HepG2 (cell line): ENCODE results near the gene SUSD6. TPM values are rescaled to one million over a fixed set of nuclear protein-coding genes. Genes with fewer than 3 reads are reported as not detected.

Source experiments
- ATAC-seq: fragments of 200-7000 bp; cut with Tn5 transposase; 3 replicates; pipeline ENCODE4 v1.9.1; 2020; ENCODE audit warnings: mild to moderate bottlenecking, moderate library complexity
- BruUV-seq: library from RNA; stranded (reverse); fragments of 400-500 nt; replicated peaks from 2 replicates; lab custom pipeline; 2021; lab: Mats Ljungman, UMichigan
- CTCF ChIA-PET: fragments of 300-600 bp; formaldehyde crosslinking; extraction: SDS; loops from one replicate; lab custom pipeline; 2021; ENCODE audit warnings: low total read pairs, inconsistent platforms, low intra/inter-chr PET ratio; lab: Yijun Ruan, JAX
- POLR2A ChIA-PET: fragments of 350-600 bp; sonication (Branson Sonifier 250); formaldehyde crosslinking; loops from one replicate; lab custom pipeline; 2020; ENCODE audit warnings: antibody characterized with exemption, inconsistent platforms; lab: Yijun Ruan, JAX
- DNase-seq: peaks from one replicate; pipeline ENCODE4 v3.0.0-alpha.2; 2015; ENCODE audit warnings: low spot score
- FAIRE-seq: peaks from 3 replicates; lab custom pipeline; 2011; peaks lifted over from hg19 to GRCh38; lab: Jason Lieb, UNC
- H2AFZ ChIP-seq: one replicate; pipeline ENCODE4 v1.6.1; 2011; ENCODE audit warnings: low read length, inconsistent platforms
- H3K27ac ChIP-seq: fragments of 300-600 bp; 3 replicates; pipeline ENCODE4 v1.8.0; 2011; ENCODE audit warnings: mixed run types, mild to moderate bottlenecking, mixed read lengths, low read length, inconsistent platforms; ENCODE audit not compliant: insufficient read depth; ENCODE audit errors: extremely low read length
- H3K27me3 ChIP-seq, 2 experiments: fragments of 200-600 bp in 1 of 2; 2 replicates in 1 of 2; 3 replicates in 1 of 2; pipeline versions ENCODE4 v1.6.0 to v1.8.0; 2011; ENCODE audit warnings: low read length in 2 of 2, mild to moderate bottlenecking in 2 of 2, moderate library complexity in 2 of 2, inconsistent platforms in 1 of 2; ENCODE audit not compliant: insufficient read depth in 2 of 2, control insufficient read depth in 1 of 2
- H3K36me3 ChIP-seq, 2 experiments: fragments of 200-600 bp in 1 of 2; replicated peaks in 1 of 2; 2 replicates in 1 of 2; 3 replicates in 1 of 2; pipeline versions ENCODE4 v1.5.1 to v1.8.0; 2011; ENCODE audit warnings: low read length in 2 of 2, inconsistent platforms in 1 of 2; ENCODE audit not compliant: insufficient read depth in 2 of 2, control insufficient read depth in 1 of 2
- H3K4me1 ChIP-seq: 2 replicates; pipeline ENCODE4 v1.5.1; 2012; ENCODE audit warnings: low read length, inconsistent platforms; ENCODE audit not compliant: insufficient read depth
- H3K4me2 ChIP-seq: 2 replicates; pipeline ENCODE4 v1.6.0; 2011; ENCODE audit warnings: low read depth, low read length, inconsistent platforms
- H3K4me3 ChIP-seq, 3 experiments: fragments of 200-600 bp in 1 of 3; sonication (generic), shearing (Covaris generic) in 1 of 3; replicated peaks in 1 of 3; 2 replicates each; pipeline ENCODE4 v1.5.1; 2011 to 2016; ENCODE audit warnings: low read length in 3 of 3, inconsistent platforms in 2 of 3, low read depth in 2 of 3, mild to moderate bottlenecking in 2 of 3, control low read depth in 1 of 3, mixed read lengths in 1 of 3; ENCODE audit not compliant: insufficient read depth in 1 of 3
- H3K79me2 ChIP-seq: one replicate; pipeline ENCODE4 v1.6.1; 2011; ENCODE audit warnings: low read length, inconsistent platforms; ENCODE audit not compliant: insufficient read depth
- H3K9ac ChIP-seq: 2 replicates; pipeline ENCODE4 v1.6.0; 2011; ENCODE audit warnings: mild to moderate bottlenecking, low read depth, low read length, inconsistent platforms; ENCODE audit not compliant: insufficient read depth
- H3K9me3 ChIP-seq: 2 replicates; pipeline ENCODE4 v1.5.1; 2012; ENCODE audit warnings: mild to moderate bottlenecking, low read length
- H4K20me1 ChIP-seq: 2 replicates; pipeline ENCODE4 v1.6.0; 2011; ENCODE audit warnings: inconsistent platforms, mild to moderate bottlenecking, low read length, moderate library complexity; ENCODE audit not compliant: insufficient read depth
- E2F1 ChIP-seq: sonication (generic); formaldehyde crosslinking; IDR thresholded peaks from 2 replicates; pipeline ENCODE4 v1.5.0; 2020; ENCODE audit warnings: missing genetic modification reagents
- MEIS1 ChIP-seq: sonication (generic); formaldehyde crosslinking; IDR thresholded peaks from 2 replicates; pipeline ENCODE4 v1.9.0; 2021; ENCODE audit warnings: mild to moderate bottlenecking, missing genetic modification reagents, moderate library complexity, borderline replicate concordance
- REL ChIP-seq: sonication (generic); formaldehyde crosslinking; conservative IDR thresholded peaks from 2 replicates; pipeline ENCODE4 v1.8.0; 2022; ENCODE audit warnings: mild to moderate bottlenecking, missing genetic modification reagents, moderate library complexity
- ZBTB40 ChIP-seq, 2 experiments: fragments of 450-650 bp in 1 of 2; sonication (generic) in 1 of 2; formaldehyde crosslinking in 1 of 2; IDR thresholded peaks; 2 replicates each; pipeline versions ENCODE4 v1.6.1 to v1.8.0; 2016 to 2022; ENCODE audit warnings: antibody characterized with exemption in 1 of 2, mild to moderate bottlenecking in 1 of 2, missing genetic modification reagents in 1 of 2
- ZBTB42 ChIP-seq: sonication (generic); formaldehyde crosslinking; IDR thresholded peaks from 2 replicates; pipeline ENCODE4 v1.5.0; 2020; ENCODE audit warnings: mild to moderate bottlenecking, missing genetic modification reagents
- ZC3H13 ChIP-seq: sonication (generic); formaldehyde crosslinking; IDR thresholded peaks from 2 replicates; pipeline ENCODE4 v1.8.1; 2023; ENCODE audit warnings: mild to moderate bottlenecking, missing genetic modification reagents, moderate library complexity
- ZFYVE20 ChIP-seq: sonication (generic); formaldehyde crosslinking; IDR thresholded peaks from 2 replicates; pipeline ENCODE4 v1.8.0; 2023; ENCODE audit warnings: low read depth, mild to moderate bottlenecking, moderate library complexity, missing genetic modification reagents, borderline replicate concordance
- ZNF275 ChIP-seq: sonication (generic); formaldehyde crosslinking; IDR thresholded peaks from 2 replicates; pipeline ENCODE4 v1.8.0; 2022; ENCODE audit warnings: missing genetic modification reagents, mild to moderate bottlenecking, inconsistent platforms, borderline replicate concordance
- ZNF326 ChIP-seq: sonication (generic); formaldehyde crosslinking; IDR thresholded peaks from 2 replicates; pipeline ENCODE4 v1.4.0; 2020; ENCODE audit warnings: missing genetic modification reagents, borderline replicate concordance
- ZNF562 ChIP-seq: sonication (generic); formaldehyde crosslinking; IDR thresholded peaks from 2 replicates; pipeline ENCODE4 v1.8.0; 2022; ENCODE audit warnings: missing genetic modification reagents, borderline replicate concordance
- ZNF619 ChIP-seq: sonication (generic); formaldehyde crosslinking; IDR thresholded peaks from 2 replicates; pipeline ENCODE4 v1.4.0; 2020; ENCODE audit warnings: mild to moderate bottlenecking, missing genetic modification reagents
- ZNF746 ChIP-seq: sonication (generic); formaldehyde crosslinking; IDR thresholded peaks from 2 replicates; pipeline ENCODE4 v1.8.0; 2022; ENCODE audit warnings: mild to moderate bottlenecking, missing genetic modification reagents
- ZNF788 ChIP-seq: sonication (generic); formaldehyde crosslinking; IDR thresholded peaks from 2 replicates; pipeline ENCODE4 v1.5.0; 2020; ENCODE audit warnings: mild to moderate bottlenecking, missing genetic modification reagents, borderline replicate concordance
- WGBS: methylation state at CpG from one replicate; pipeline ENCODE4 v1.1.6; 2017; ENCODE audit warnings: low lambda C conversion rate; 5-methylcytosine and 5-hydroxymethylcytosine counted together
- in situ Hi-C: cut with HindIII; loops from 2 replicates; pipeline ENCODE4 v1.10.0; 2017; ENCODE audit warnings: low pct_unique_long_range_greater_than_20kb; ENCODE audit not compliant: extremely low pct_ligation_motif_present
- intact Hi-C: fragments of 100-400 bp; cut with micrococcal nuclease; formaldehyde crosslinking; loops from one replicate; pipeline ENCODE4 v1.10.0; 2022; ENCODE audit not compliant: unreplicated experiment
- polyA plus RNA-seq, 8 experiments: library from polyadenylated mRNA; depleted of rRNA in 3 of 8; stranded (reverse) in 7 of 8; unstranded in 1 of 8; fragments of >200 nt; fragmentation: Illumina TruSeq in 4 of 8; extraction: Trizol in 4 of 8; gene quantifications; 2 replicates each; pipeline versions ENCODE4 v1.2.1 to v1.2.3, GENCODE V29; 2011 to 2016; ENCODE audit warnings: low read depth in 4 of 8, missing spikeins in 1 of 8, mixed read lengths in 1 of 8; ENCODE audit not compliant: insufficient read depth in 1 of 8
- total RNA-seq, 5 experiments: library from RNA; depleted of rRNA; stranded (reverse); fragments of >200 nt; fragmentation: Illumina TruSeq; extraction: Trizol; gene quantifications; 2 replicates each; pipeline ENCODE4 v1.2.3, GENCODE V29; 2016; ENCODE audit warnings: low read depth in 1 of 5

The SUSD6 gene
- total and polyA plus RNA-seq, 2 of the 13 experiments (the other 11 are each of a cell fraction or from before 2014, with no cell fraction given): 7.2 to 7.4 TPM

- no peak overlapping the region for H3K4me2 ChIP-seq
- no TSS peak for BruUV-seq
- no peaks in the 10 kb centered on the region for H3K27me3 ChIP-seq
- no peak overlapping the region for H2AFZ ChIP-seq
- H3K9me3 ChIP-seq: no peaks in the 10 kb centered on the region
- H3K4me1 ChIP-seq: peaks cover 38% of the 10 kb centered on the region
- no peak overlapping the region for H3K9ac ChIP-seq
- no peaks in the 10 kb centered on the region; the same call in 1 of the 2 replicates for H4K20me1 ChIP-seq
- H3K4me3 ChIP-seq: no peak overlapping the region
- intact Hi-C loops (no loop called here), in situ Hi-C loops (no loop called here)
- ChIA-PET POLR2A (interaction anchor here (0.8 to 1.1 kb wide), 2 partner anchors 11 to 57 kb away, joined by 3 read pairs; no protein-coding TSS in a partner anchor), CTCF (no interaction called here)
- H3K36me3 ChIP-seq: peaks cover 3 to 16% of the 10 kb centered on the region in 2 experiments; a peak in 4 of 5 replicates
- no peak for DNase-seq
- no peak for ATAC-seq
- 100% methylated on average over 2 of the region's 2 CpGs for WGBS
- no peak overlapping the region for H3K27ac ChIP-seq
- no peaks in the 10 kb centered on the region for H3K79me2 ChIP-seq
- no peak for FAIRE-seq
- TF ChIP-seq ZNF619: no peak
- no peak for TF ChIP-seq ZBTB42
- TF ChIP-seq ZNF275: no peak
- TF ChIP-seq ZNF562 (CRISPR knock-in tag): no peak
- TF ChIP-seq ZFYVE20 (CRISPR knock-in tag): no peak
- TF ChIP-seq E2F1 (CRISPR knock-in tag): no peak
- TF ChIP-seq ZNF326 (CRISPR knock-in tag): no peak
- TF ChIP-seq MEIS1: no peak
- no peak for TF ChIP-seq ZC3H13
- TF ChIP-seq ZNF746 (CRISPR knock-in tag): no peak
- TF ChIP-seq ZBTB40 (IDR thresholded peaks at IDR 0.05): no peak
- no peak for TF ChIP-seq ZBTB40 (CRISPR knock-in tag; IDR thresholded peaks at IDR 0.05)
- TF ChIP-seq ZNF788 (CRISPR knock-in tag): no peak
- no peak for TF ChIP-seq REL (CRISPR knock-in tag)
Measured at GRCh38 chr14:69705706-69706105, 94.3 kb downstream of the SUSD6 start.
